HG03097 (cell line): Measurements from ENCODE around the gene LHX1.

Experiments used
- ATAC-seq: cut with Tn5 transposase; IDR thresholded peaks from one replicate; pipeline ENCODE4 v1.9.1; 2021; ENCODE audit not compliant: unreplicated experiment, low FRiP score

LHX1 gene

GRCh38 chr17:36950027-36950426 lies 12.8 kb downstream of the LHX1 start:
- ATAC-seq: no peak

GRCh38 chr17:36951084-36951789 lies 14.0 kb downstream of the LHX1 start:
- no peak for ATAC-seq

- ATAC-seq: no peak
Measured at GRCh38 chr17:36971508-36971907, 34.2 kb downstream of the LHX1 start.

GRCh38 chr17:36972186-36972700 lies 35.0 kb downstream of the LHX1 start:
- ATAC-seq: no peak

GRCh38 chr17:36972905-36973304 lies 35.6 kb downstream of the LHX1 start:
- no peak for ATAC-seq

GRCh38 chr17:36975922-36976515 lies 38.7 kb downstream of the LHX1 start:
- no peak for ATAC-seq

GRCh38 chr17:36977066-36977465 lies 39.8 kb downstream of the LHX1 start:
- ATAC-seq: no peak

GRCh38 chr17:36977568-36977967 lies 40.3 kb downstream of the LHX1 start:
- ATAC-seq: no peak

- ATAC-seq: no peak
Measured at GRCh38 chr17:36978810-36979564, 41.7 kb downstream of the LHX1 start.

- ATAC-seq: no peak
Measured at GRCh38 chr17:36979565-36979941, 42.3 kb downstream of the LHX1 start.

GRCh38 chr17:36980280-36980761 lies 43.0 kb downstream of the LHX1 start:
- no peak for ATAC-seq

- ATAC-seq: no peak
Measured at GRCh38 chr17:36983618-36984017, 46.3 kb downstream of the LHX1 start.

- ATAC-seq: no peak
Measured at GRCh38 chr17:36989173-36989572, 51.9 kb downstream of the LHX1 start.

GRCh38 chr17:36992701-36993100 lies 55.4 kb downstream of the LHX1 start:
- ATAC-seq: no peak

GRCh38 chr17:36993227-36993626 lies 56.0 kb downstream of the LHX1 start:
- no peak for ATAC-seq
